ENCODE results near the gene DCLK1.
"Not testable (repeated sequence)": the region's sequence is repeated elsewhere in the genome, so short reads cannot be mapped to it uniquely, and the experiment has no call there.

The DCLK1 gene

DNA sequence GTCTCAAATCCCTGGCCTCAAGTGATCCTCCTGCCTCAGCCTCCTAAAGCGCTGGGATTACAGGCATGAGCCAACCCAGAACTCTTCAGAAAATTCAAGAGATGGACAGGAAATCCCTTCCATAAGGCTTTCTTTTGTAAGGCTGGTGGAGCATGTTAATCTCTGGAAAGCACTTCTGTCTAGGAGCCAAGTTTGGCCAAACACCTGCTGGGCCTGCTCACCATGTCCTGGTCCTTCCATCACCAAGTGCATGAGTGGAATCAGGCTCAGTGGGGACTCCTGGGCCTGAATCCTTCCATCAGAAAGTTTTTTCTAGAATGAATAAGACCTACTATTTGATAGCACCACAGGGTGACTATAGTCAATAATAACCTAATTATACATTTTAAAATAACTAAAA lies 148.0 kb downstream of the DCLK1 start:
- no peak for DNase-seq

DNA sequence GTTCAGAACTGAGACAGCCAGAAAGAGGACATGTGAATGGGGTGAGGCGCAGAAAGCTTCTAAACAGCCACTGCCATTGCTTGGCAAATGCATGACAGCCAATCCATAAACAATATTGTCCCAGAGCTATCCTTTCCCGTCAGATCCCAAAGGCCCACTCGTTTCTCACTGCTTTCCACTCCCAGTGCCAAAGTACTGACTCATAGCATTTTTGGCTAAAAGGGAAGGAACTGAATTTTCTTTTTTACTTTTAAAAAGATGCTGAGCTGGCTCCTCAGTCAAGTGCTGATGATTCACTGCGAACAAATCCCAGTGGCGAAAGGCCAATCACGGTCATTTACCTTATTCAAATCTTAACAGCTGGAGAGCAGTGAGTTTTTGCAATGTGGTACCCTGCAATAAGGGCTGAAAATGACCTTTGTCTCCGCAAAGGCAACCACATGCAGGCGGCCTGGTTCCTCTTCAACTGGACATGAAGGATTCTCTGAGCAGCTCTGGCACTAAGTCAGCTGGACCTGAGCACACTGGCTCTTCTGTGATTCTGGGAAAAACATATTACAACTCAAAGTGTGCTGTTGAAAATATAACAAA lies 151.7 kb downstream of the DCLK1 start:
- no peak for DNase-seq

DNA sequence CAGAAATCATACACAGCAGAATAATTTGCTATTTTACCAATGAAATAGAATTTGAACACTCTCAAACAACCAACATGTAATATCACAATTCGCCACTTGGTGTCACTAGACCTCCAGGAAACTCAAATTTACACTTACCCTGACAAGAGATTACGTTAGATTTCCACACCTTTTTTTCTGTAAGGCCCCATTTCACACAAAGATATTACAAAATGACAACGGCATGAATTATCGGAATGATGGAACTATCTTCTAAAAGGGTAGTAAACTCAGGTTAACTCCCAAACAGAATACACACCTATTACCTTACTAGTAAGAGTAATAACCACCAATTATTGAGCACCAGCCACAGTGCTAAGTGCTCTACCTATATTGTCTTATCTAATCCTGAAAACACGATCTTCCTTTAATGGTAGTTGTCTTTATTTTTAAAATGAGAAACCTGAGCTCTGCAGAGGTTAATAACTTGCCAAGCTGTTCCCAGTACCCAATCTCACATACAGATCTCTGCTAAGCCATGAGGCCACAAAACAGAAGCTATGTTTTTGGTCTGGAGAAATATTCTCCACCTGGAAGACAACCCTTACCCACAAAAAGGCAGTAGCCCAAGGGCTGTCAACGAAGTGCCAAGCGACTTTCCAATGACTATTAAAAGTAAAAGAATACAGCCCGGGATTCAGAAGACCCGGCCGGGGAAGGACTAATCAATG lies 152.4 kb downstream of the DCLK1 start:
- peak in 1 of 2 donors; percentile 20 for DNase-seq

DNA sequence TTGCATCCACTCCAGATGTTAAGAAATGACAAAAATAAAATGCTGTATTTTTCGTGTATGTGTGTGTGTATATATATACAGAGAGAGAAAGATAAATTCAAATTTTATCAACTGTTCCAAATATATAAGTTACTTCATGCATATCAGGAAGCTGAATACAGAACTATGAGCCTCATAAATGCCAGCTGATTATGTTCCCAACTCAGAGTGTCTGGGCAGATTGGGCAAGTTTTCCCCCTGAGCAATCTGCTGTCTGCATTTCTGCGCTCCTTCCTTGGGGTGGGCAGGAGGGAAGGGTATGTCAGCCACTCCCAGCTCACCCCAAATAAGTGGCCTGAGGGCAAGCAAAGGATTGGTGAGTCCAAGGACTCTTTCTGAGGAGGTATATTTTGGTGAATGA lies 154.1 kb downstream of the DCLK1 start:
- DNase-seq, result no peak

DNA sequence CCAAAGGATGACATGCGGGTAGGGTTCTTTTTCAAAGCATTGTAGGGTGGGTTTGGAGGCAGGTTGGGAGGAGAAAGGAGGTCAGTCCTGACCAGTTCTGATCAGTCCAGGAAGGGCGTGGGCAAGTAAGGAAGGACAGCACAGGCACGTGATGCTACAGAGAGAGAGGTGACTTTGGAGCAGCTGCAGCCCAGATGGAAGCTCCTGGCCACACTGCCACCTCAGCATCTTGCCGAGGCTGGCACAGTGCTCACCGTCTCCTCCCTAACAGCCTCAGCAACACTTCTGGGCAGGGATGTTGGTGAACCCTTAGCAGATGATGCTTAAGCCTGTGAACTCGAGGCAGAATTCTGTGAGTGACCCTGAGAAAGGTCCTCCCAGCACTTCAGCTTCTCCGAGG lies 155.1 kb downstream of the DCLK1 start:
- DNase-seq, result no peak

DNA sequence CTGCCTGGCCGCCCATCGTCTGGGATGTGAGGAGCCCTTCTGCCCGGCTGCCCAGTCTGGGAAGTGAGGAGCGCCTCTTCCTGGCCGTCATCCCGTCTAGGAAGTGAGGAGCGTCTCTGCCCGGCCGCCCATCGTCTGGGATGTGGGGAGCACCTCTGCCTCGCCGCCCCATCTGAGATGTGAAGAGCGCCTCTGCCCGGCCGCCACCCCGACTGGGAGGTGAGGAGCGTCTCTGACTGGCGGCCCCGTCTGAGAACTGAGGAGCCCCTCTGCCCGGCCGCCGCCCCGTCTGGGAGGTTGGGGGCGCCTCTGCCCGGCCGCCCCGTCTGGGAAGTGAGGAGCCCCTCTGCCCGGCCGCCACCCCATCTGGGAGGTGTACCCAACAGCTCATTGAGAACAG lies 164.2 kb downstream of the DCLK1 start:
- not testable (repeated sequence) for DNase-seq

DNA sequence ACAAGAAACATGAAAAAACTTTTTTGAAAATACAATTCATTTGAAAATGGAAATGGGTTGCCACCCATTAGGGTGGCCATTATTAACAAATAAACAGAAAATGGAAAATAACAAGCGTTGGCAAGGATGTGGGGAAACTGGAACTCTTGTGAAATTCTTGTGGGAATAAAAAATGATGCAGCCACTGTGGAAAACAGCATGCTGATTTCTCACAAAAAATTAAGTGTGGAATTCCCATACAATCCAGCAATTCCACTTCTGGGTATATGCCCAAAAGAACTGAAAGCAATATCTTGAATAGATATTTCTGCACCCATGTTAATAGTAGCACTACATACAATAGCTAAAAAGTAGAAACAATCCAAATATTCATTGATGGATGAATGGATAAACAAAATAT lies 165.2 kb downstream of the DCLK1 start:
- DNase-seq, result no peak

DNA sequence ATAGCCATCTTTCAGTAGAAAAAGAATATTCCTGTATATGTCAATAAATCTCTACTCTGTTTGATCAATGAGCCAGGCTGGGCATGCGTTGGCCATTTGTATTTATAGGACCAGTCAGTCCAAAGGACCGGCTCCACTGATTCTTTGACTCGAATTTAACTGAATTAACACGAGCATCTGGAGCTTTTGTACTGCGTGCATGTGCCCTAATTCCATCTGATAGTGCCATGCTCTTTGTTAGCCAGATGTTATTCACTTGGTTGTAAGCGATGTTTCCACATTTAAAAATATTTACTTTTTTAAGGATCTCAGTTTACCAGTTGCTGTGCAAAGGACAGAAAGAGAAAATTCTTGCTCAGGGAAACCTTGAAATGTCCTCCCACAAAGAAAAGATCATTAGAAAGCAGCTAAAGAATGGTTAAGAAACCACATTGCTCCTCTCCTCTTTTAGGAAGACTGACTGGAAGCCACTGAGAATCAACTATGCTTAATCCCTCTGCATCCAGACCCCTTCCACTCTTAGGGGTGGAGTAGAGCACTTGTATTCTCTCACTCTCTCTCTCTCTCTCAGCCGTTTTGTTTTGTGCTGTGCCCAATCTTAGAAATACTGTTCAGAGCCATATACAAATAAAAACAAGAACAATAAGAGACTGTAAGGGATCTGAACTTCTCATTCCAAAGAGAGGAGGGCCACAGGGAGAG lies 165.8 kb downstream of the DCLK1 start:
- DNase-seq, result no peak

DNA sequence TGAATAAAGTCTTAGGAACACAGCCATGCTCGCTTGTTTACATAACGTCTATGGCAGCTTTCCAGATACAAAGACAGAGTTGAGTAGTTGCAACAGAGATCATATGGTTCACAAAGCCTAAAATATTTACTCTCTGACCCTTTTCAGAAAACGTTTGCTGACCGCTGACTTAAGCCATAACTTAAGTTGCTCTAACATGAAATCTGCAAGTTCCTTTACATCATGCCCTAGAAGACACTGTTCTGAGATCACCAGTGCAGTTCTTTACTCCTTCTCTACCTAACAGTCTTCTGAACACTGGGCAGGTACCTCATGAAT lies 166.4 kb downstream of the DCLK1 start:
- DNase-seq, result no peak

DNA sequence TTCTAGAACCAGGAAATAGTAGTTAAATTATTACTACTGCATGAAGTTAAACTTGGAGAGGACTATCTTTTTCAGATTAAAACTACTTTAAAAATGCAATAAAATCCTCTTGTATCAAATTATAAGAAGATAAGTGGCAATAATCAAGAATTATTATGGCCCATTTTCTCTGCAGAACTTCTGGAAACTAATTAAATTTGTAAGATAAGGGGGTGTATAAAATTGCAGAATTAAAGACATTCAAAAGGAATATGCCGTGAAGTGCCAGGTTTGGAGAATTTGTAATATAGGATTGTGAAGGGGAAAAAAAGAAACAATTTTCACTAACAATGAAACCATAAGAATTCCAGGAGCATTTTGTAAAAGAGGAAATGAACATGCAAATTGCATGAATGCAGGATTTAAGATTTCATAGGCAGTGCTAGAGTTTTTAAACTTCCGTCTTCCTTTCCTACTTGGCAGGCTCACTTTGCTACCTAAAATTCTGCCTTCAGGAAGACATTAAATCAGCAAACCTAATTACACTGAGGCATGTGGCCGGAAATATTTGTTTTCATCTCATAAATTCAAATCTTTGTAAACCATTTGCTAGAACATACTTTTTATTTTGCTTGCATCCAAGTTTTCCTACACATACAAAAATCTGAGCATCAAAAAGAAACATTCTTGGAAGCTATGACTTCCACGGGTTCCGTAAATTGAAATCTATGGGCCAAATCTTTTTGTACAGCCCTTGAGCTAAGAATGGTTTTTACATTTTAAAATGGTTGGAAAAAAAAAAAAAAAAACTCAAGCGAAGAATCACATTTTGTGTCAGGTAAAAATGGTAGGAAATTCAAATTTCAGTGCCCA lies 166.9 kb downstream of the DCLK1 start:
- DNase-seq, result no peak

DNA sequence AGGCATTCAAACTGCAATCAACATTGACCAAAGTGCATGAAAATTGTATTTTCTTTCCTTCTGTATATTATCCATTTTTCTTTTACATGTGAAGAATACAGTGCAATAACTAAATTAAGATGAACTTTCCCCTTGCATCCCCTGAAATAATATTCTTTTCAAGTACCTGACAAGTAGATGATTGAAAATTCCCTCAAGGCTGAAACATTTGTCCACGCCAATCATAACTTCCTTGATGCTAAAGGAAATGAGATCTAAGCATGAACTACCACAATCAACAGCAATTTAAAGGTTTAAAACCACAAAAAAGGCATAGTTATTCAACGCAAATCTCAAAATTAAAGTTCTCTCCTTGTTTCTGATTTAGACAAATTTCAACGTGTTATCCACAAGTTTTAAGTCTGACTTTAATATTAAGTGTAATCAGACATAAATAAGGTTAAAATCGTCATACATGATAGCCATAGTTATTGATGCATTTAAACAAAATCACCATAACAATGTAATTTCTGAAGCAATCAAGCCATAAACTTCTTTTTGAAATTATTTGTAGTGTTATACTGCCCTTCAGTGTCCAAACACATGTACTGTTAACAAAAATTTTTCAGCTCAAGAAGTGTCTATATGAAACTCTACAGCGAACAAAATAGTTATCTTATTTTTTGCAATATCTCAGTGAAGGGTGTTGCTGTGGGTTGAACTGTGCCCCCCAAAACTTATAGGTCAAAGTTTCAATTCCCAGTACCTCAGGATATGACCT lies 169.5 kb downstream of the DCLK1 start:
- DNase-seq, result no peak

DNA sequence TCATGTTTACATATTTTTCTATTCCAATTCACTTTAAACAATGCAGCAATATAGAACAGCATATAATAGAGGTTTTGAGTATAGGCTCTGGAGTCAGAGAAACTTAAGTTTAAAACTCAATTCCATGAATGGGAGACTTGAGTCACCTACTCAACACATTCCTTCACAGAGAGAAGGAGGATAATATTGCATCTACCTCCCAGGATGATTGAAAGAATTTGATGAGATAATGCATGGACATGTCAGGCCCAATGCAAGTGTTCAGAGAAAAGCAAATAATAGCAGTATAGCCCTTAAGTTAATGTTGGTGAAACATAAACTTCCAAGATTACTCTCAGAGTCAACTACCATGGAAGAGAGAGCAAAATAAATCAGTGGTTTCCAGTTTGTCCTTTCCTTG lies 170.2 kb downstream of the DCLK1 start:
- DNase-seq, result no peak

DNA sequence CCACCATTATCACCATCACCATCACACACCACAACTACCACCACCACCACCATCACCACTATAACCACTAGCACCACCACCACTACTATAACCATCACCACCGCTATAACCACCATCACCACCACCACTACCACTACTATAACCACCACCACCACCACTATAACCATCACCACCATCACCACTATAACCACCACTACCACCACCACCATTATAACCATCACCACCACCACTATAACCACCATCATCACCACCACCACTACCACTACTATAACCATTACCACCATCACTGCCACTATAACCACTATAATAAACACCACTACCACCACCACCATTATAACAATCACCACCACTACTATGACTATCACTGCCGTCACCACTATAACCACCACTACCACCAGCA lies 173.2 kb downstream of the DCLK1 start:
- no peak for DNase-seq

DNA sequence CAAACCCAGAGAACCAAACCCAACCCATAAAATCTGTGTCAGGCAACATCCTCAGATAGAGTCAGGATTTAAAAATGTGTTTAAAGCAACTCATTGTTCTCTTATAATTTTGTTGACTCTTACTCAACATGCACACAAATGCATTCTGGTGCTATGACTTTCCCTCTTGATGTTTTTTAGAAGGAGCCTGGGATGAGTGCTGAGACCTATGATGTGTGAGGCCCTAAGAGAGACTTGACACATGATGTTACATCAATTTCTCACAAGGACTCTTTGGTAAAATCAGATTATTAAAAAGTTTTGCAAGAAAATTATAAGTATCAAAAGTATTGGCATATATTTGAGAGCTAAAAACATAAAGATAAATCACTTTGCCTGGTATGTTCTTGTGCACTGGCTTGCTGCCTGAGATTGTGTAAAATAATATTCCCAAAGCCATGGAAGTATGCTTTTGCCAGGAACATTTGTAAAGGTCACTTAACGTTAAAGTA lies 173.9 kb downstream of the DCLK1 start:
- DNase-seq, result no peak

DNA sequence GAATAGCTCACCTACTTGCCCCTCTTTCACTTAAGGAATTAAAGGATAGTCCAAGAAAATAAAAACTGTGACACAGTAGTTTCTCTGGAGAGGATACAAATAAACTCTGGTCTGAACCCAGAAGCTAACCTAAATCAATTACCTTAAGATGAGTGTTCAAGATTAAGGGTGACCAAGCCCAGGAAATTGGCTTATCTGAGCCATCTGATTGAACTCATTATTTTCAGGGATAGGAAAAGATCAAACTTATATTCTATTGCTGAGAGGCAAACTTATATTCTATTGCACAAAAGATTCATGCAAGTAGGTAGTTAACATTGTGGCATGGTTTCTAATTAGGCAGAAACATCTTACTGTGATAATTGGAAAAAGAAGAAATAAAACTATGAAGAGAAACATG lies 175.1 kb downstream of the DCLK1 start:
- DNase-seq, result no peak

DNA sequence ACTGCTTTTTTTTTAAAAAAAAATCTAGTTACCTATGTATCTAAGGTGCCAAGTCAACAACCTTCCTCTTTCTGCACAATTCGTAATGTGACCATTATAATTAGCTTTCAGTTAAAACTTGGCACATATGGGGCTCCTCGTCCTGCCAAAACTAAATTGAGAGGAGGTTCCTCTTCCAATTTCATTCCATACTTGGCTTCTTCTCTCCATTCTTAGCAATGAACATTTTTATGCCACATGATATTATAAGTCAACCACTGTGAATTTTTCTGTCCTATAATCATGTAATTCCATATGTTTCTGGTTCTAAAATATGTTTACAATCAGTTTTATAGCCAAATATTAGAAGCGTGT lies 177.0 kb downstream of the DCLK1 start:
- no peak for DNase-seq

DNA sequence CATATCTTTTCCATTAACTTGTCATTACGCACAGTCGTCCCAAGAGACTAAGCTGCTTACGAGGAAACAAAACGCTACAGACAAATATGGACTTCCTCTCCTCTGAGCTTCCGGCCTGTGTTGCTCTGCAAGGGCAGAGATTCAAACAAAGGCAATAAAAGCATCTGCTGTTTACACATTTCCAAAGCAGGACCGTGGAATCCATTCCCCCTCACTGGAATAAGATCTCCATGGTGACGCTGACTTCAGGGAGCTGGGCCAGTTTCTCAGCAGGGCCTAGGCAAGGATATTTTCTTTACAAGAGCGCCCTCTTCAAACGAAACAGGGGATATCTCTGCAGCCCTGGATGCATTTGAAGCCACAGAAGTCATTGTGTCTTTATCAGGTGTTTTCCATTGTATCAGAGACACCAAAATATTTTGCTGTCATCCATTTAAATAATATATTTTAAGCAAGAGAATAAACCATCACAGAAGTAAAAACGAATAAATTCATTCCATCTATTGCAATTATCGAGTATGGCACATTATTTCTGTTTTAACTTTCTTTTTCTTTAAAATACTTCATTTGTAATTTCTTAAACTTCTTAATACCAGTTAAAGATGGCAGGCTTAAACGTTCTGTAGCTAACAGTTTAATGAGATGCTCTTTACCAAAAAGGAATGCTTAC lies 177.5 kb downstream of the DCLK1 start:
- DNase-seq, result no peak

DNA sequence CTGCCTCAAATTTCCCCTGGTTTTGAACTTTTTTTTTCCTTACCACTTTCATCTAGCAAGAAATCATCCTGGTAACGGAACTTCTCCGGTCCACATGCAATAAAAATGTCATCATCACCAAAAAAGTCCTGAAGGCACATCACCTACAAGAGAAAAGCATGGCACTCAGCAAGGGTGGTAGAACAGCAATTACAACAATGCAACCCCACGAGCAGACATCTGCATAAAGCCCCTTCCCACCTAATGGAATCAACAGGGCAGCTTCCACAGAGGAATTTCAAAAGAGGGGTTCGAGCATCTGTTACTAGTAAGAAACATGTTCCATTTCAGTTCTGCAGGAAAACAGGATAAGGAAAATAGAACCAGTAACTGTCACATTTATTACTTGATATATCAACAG lies 183.9 kb downstream of the DCLK1 start:
- no peak for DNase-seq

DNA sequence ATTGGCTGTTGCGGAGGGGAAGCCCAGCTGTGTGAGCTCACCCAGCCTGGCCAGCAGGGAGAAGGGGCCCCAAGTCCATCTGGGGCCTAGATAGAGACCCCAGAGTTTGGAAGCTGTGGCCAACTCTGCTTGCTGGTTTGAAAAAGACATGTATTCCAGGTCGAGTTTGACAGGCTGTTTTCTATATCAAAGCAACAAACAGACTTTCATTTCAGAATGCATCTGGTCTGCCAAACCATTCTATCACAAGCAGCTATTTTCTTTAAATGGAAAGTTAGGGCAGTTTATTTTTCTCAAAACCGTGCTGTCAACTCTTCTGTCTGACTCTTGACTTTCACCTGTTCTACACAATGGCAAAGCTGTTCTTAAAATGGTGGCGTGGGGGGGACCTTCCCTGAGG lies 185.8 kb downstream of the DCLK1 start:
- no peak for DNase-seq

DNA sequence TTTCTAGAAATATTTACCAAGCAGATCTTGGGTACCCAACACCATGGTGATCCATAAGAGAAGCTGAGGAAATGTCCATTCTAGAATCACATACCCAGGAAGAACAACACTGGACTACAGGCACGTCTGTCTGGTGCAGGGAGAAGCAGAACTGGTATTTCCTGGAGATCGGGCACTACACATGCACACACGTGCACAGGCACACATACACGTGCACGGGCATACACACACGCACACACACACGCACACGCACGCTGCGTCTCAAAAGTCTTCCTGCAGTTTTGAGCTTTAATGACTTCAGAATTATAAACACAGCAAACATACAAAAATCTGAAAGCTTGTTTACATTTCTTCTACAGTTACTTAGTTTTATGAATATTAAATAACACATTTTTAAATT lies 189.8 kb downstream of the DCLK1 start:
- DNase-seq, result no peak

DNA sequence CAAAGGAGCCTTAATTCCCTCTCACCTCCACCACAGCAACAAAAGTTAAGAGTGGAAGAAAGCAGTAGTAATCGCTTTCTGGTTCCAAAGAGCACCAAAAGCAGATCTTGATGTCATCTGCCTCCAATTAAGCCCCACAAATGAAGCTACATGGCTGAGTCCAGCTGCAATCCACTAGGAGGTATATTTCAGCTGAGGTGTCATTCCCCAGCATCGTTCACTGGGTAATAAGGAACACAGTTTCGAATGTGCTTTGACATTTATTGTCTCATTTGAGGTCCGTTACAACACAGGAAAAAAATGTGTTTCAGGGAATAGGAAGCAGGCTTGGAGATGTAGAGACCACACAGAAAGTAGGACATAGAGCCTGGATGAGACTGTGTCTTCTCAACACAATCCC lies 190.4 kb downstream of the DCLK1 start:
- no peak for DNase-seq

Measured in CD4-positive, alpha-beta T cell treated with Interleukin-1 beta for 1 hour (primary cell).